Stomach smooth muscle (tissue), 2 donors: ENCODE data around the gene GALK1.
"Not testable (repeated sequence)": the region's sequence is repeated elsewhere in the genome, so short reads cannot be mapped to it uniquely, and the experiment has no call there.

Experiments used
- H3K27ac ChIP-seq: one replicate; pipeline ENCODE4 v1.7.0; 2013; ENCODE audit warnings: mild to moderate bottlenecking, low read length, inconsistent platforms
- H3K27me3 ChIP-seq, 2 donors: one replicate each; pipeline ENCODE4 v1.7.0; 2013; ENCODE audit warnings: low read length in 2 of 2; ENCODE audit not compliant: insufficient read depth in 2 of 2, control insufficient read depth in 1 of 2
- H3K36me3 ChIP-seq, 2 donors: one replicate each; pipeline ENCODE4 v1.7.0; 2013; ENCODE audit warnings: low read length in 2 of 2; ENCODE audit not compliant: control insufficient read depth in 2 of 2, insufficient read depth in 2 of 2
- H3K4me1 ChIP-seq: one replicate; pipeline ENCODE4 v1.7.0; 2013; ENCODE audit warnings: low read length; ENCODE audit not compliant: control insufficient read depth, insufficient read depth
- H3K4me3 ChIP-seq, 2 donors: one replicate each; pipeline ENCODE4 v1.7.0; 2013; ENCODE audit warnings: low read length in 2 of 2
- H3K9ac ChIP-seq, 2 donors: one replicate each; pipeline ENCODE4 v1.7.0; 2013; ENCODE audit warnings: low read length in 2 of 2, mild to moderate bottlenecking in 1 of 2
- H3K9me3 ChIP-seq, 2 donors: one replicate each; pipeline ENCODE4 v1.7.0; 2013; ENCODE audit warnings: low read length in 2 of 2; ENCODE audit not compliant: control insufficient read depth in 2 of 2
- donor health status: healthy.
- donor health status: Pancreatic carcinoma.

Gene GALK1

DNA sequence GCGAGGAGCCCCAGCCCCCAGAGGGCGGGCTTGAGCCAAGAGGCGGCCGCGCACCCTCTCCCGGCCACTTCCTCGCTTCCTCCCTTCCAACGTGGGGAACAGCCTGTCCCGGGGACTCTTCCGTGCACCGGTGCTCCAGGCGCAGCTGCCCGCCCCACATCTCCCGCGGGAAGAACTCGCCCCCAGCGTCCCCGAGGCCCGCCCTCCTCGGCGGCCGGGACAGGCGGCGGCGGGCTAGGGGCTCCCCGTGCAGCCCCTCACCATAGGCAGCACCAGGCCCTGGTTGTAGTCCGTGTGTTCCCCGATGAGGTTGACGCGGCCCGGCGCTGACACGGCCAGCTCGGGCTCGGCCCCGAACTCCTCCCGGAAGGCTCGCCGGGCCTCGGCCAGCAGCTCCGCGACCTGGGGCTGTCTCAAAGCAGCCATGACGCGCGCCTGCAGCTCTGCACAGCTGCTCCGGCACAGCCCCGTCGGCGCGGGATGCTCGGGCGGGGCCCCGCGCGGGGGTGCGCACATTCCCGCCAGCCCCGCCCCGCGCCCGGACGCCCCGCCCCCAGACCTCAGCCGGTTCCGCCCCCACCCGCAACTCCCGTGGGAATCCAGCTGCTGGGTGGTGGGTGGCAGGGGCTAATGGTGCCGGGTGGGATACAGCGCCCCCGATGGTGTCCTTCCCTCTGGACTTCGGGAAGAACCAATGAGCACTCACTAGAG lies at the start of gene GALK1:
Gene GALK1 (minus strand): TSS at position 482 of the 711 bp plus-strand sequence. CDS start 56 bp downstream, at position 426.
- Histone ChIP-seq H3K36me3 (peaks cover 0 to 3% of the 10 kb centered on the region in 2 donors), H3K4me3 (peak within 1 kb of the TSS; percentile 76 to 77), H3K9ac (peak within 1 kb of the TSS; percentile 68 to 81), H3K9me3 (no peaks in the 10 kb centered on the region), H3K27ac (peak within 1 kb of the TSS; percentile 70), H3K4me1 (peaks cover 21% of the 10 kb centered on the region), H3K27me3 (no peaks in the 10 kb centered on the region)

DNA sequence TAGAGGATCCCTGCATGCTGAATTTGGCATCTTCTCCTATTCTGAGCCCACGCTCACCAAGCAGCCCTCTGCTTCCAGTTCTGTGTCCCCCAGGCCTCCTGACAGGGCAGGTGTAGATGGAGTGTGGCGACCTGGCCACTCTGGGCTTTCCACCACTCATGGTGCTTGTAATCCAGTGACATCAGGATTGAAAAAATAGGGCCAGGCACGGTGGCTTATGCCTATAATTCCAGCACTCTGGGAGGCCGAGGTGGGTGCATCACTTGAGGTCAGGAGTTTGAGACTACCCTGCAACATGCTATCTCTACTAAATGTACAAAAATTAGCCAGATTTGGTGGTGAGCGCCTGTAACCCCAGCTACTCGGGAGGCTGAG lies 49.0 kb upstream of the GALK1 start:
- H3K4me1 ChIP-seq = peaks cover 6% of the 10 kb centered on the region
- peaks cover 57 to 70% of the 10 kb centered on the region in 2 donors for H3K36me3 ChIP-seq
- no peaks in the 10 kb centered on the region for H3K27me3 ChIP-seq
- no peak overlapping the region for H3K9ac ChIP-seq
- H3K27ac ChIP-seq = no peak overlapping the region
- H3K4me3 ChIP-seq = no peak overlapping the region
- H3K9me3 ChIP-seq = no peaks in the 10 kb centered on the region

DNA sequence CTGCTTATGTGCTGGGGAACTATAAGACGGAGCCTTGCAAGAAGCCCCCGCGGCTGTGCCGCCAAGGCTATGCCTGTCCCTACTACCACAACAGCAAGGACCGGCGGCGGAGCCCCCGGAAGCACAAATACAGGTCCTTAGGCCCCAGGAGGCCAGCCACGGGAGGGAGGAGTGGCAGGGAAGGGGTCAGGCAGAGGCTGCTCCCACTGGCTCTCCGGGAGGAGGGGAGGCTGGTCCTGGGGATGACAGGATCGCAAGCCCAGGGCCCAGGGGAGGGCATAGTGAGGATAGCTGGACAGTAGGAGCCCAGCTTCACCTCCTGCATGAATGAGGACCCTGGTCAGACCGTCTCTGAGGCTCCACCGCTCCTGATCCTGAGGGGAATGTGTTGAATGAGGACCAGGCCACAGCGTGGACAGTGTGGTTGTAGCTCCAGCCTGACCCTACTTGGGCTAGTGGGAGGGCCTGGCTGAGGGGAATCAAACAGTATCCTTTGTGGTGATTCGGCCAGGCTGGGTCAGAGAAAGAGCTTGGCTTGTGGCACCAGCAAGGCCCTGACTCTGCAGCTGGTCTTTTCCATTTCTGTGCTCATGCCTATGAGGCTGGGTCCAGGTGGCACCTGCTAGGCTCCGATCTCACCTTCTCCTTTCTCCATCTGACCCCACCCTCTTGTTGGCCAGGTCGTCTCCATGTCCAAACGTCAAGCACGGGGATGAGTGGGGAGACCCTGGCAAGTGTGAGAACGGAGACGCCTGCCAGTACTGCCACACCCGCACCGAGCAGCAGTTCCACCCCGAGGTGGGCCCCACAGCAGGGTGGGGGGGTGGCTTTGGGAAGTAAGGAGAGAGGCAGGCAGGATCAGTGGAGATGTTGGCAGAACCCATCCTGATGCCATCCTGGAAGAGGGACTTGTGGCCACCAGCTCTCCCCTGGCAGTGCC lies 48.4 kb upstream of the GALK1 start:
- H3K4me3 ChIP-seq = no peak overlapping the region
- peaks cover 51 to 64% of the 10 kb centered on the region in 2 donors for H3K36me3 ChIP-seq
- no peak overlapping the region for H3K27ac ChIP-seq
- peaks cover 6% of the 10 kb centered on the region for H3K4me1 ChIP-seq
- H3K9me3 ChIP-seq = no peaks in the 10 kb centered on the region
- H3K27me3 ChIP-seq = no peaks in the 10 kb centered on the region
- H3K9ac ChIP-seq = no peak overlapping the region

DNA sequence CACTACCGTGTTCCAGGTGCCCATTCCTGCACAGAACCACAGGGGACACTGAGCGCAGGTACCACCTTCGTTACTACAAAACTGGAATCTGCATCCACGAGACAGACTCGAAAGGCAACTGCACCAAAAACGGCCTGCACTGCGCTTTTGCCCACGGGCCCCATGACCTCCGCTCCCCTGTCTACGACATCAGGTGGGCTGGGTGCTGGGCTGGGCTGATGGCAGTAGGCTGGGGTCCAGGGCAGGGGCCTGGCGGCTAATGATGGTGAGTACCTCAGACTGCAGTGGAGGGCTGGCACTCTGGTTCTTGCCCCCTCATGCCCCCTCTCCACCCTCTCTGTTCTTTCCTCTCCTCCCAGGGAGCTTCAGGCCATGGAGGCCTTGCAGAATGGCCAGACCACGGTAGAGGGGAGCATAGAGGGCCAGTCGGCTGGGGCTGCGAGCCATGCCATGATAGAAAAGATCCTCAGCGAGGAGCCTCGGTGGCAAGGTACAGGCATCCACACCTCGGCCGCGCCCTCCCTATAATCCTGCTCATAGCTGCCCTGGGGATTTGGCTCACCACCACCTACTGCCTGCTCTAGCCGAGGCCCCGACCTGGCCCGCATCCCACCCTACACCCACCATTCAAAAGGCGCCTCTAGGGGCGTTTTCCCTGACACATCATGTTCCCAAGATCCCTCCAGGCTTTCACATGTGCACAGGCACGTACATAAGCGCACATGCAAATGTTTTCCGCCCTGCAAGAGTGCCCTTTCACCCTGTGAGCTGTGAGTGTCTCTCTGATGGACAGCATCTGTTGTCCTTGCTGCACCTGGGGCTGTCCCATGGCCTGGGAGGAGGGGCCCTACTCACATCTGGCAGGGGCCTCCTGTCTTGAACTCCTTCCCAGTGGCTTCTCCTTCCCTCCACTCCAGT lies 47.4 kb upstream of the GALK1 start:
- Histone ChIP-seq H3K4me1 (peaks cover 6% of the 10 kb centered on the region), H3K4me3 (no peak overlapping the region), H3K27ac (no peak overlapping the region), H3K27me3 (no peaks in the 10 kb centered on the region), H3K36me3 (peaks cover 41 to 56% of the 10 kb centered on the region in 2 donors), H3K9ac (no peak overlapping the region), H3K9me3 (no peaks in the 10 kb centered on the region)

DNA sequence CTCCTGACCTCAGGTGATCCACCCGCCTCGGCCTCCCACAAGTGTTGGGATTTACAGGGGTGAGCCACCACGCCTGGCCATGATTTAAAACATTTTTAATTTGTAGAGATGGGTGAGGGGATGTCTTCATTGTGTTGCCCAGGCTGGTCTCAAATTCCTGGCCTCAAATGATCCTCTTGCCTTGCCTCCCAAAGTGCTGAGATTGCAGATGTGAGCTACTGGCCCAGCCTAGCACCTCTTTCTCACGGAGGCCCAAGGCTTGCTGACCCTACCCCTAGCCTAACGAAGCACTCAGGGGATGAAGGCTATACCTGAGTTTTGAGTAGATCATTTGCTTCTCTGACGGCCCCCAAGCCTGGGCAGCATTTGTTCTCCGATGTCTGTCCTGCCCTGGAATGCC lies 46.2 kb upstream of the GALK1 start:
- H3K4me3 ChIP-seq = no peak overlapping the region
- peaks cover 6% of the 10 kb centered on the region for H3K4me1 ChIP-seq
- no peaks in the 10 kb centered on the region for H3K9me3 ChIP-seq
- no peak overlapping the region for H3K9ac ChIP-seq
- peaks cover 31 to 45% of the 10 kb centered on the region in 2 donors for H3K36me3 ChIP-seq
- H3K27me3 ChIP-seq = no peaks in the 10 kb centered on the region
- H3K27ac ChIP-seq = no peak overlapping the region

DNA sequence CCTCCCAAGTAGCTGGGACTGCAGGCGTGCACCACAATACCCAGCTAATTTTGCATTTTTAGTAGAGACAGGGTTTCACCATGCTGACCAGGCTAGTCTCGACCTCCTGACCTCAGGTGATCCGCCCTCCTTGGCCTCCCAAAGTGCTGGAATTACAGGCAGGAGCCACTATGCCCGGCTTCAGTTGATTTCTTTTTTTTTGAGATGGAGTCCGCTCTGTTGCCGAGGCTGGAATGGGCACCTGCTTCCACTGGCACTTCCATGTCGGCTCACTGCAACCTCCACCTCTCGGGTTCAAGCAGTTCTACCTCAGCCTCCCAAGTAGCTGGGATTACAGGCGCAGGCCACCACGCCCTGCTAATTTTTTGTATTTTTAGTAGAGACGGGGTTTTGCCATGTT lies 45.8 kb upstream of the GALK1 start:
- H3K9me3 ChIP-seq, H3K27me3 ChIP-seq, H3K9ac ChIP-seq, H3K27ac ChIP-seq, H3K4me1 ChIP-seq, H3K4me3 ChIP-seq: not testable (repeated sequence)
- peaks cover 31 to 44% of the 10 kb centered on the region in 2 donors for H3K36me3 ChIP-seq

DNA sequence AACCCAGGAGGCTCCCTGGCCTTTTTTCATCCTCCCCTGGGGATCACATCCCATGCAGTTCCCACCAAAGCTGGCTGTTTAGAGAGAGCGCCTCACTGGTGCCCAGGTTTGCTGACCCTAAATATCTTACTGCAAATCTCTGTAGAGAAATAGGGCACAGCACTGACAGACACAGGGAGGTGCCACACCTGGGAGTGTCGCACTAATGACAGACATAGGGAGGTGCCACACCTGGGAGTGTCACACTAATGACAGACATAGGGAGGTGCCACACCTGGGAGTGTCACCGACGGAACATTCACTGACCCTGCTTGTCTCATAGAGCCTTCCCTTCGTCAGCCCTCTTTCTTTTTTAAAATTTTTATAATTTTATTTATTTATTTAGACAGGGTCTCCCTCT lies 45.2 kb upstream of the GALK1 start:
- H3K4me1 ChIP-seq = peaks cover 6% of the 10 kb centered on the region
- H3K4me3 ChIP-seq = no peak overlapping the region
- no peak overlapping the region for H3K9ac ChIP-seq
- H3K36me3 ChIP-seq = peaks cover 28 to 42% of the 10 kb centered on the region in 2 donors
- no peaks in the 10 kb centered on the region for H3K27me3 ChIP-seq
- H3K9me3 ChIP-seq = no peaks in the 10 kb centered on the region
- H3K27ac ChIP-seq = no peak overlapping the region

DNA sequence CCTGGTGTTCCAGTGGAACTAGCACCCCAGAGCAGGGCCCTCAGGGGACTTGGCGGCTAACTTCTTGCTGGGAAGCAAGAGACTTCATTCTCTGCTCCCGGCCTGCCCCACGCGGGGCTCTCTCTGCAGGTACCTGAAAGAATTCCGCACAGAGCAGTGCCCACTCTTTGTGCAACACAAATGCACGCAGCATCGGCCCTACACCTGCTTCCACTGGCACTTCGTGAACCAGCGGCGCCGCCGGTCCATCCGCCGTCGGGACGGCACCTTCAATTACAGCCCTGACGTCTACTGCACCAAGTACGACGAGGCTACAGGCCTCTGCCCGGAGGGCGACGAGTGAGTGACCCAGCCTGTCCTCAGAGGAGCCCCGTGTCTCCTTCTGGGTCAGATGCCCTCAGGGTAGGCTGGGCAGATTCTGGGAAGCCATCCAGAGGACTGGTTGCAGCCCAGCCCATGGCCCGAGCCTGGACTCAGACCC lies 44.7 kb upstream of the GALK1 start:
- Histone ChIP-seq H3K4me1 (peaks cover 6% of the 10 kb centered on the region), H3K4me3 (no peak overlapping the region), H3K9me3 (no peaks in the 10 kb centered on the region), H3K27ac (no peak overlapping the region), H3K36me3 (peaks cover 28 to 37% of the 10 kb centered on the region in 2 donors), H3K27me3 (no peaks in the 10 kb centered on the region), H3K9ac (no peak overlapping the region)

DNA sequence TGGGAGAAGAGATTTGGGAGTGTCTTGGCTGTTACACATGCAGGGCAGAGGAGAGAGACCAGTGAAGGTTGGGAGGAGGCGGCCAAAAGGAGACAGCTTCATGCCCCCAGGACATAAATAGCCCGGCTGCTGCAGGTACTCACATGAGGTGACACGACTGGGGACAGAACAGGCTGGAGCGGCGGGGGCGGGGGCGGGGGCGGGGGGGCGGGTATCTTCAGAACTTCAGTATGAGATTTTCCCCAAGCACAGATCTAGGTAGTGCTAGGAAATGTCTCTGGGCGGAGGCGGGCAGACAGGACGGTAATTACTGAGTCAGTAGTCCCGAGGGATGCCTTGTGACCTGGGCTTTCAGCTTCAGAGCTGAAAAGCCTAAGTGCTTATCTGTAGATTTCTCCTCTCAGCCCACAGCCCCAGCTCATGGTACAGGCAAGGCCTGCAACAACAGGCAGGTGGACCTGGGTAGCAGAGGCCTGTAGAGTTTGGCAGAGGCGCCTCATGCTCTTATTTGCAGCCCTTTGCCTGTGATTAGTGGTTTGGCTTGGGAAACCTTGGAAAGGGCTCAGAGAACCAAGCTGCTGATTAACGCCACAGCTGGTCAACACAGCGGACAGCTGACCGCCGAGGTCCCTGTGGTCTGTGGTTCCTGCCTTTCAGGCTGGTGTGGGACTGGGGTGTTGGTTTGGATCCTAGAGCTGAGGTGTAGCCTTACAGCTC lies 44.1 kb upstream of the GALK1 start:
- H3K9me3 ChIP-seq = no peaks in the 10 kb centered on the region
- H3K27ac ChIP-seq = peak overlapping the region; percentile 31
- H3K9ac ChIP-seq = no peak overlapping the region
- peaks cover 6% of the 10 kb centered on the region for H3K4me1 ChIP-seq
- H3K27me3 ChIP-seq = no peaks in the 10 kb centered on the region
- no peak overlapping the region for H3K4me3 ChIP-seq
- peaks cover 27 to 34% of the 10 kb centered on the region in 2 donors for H3K36me3 ChIP-seq

DNA sequence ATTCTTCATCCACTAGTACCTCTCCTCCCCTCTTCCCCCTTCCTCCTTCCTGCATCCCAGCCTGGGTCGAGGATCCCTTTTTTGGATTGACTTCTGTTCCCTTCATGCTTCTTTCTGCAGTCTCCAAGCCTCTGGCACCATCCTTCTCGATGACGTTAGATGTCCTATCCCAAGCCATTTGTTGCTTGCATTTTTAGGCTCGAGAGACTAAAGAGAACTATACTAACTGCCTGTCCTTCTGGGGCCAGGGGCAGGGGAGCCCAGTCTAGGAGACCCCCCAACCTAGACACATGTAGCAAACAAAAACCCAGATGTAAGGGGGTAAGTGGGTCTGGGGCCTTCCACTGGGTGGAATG lies 43.5 kb upstream of the GALK1 start:
- Histone ChIP-seq H3K27ac (peak overlapping the region; percentile 31), H3K27me3 (no peaks in the 10 kb centered on the region), H3K4me3 (no peak overlapping the region), H3K4me1 (peaks cover 6% of the 10 kb centered on the region), H3K36me3 (peaks cover 21 to 29% of the 10 kb centered on the region in 2 donors), H3K9me3 (no peaks in the 10 kb centered on the region), H3K9ac (no peak overlapping the region)
